Measurements from ENCODE around the gene POC1B.

POC1B gene

GRCh38 chr12:89421092-89421835 is 104.6 kb downstream of the POC1B start:
- DNase-seq (ENCODE audit: low read depth in 2 of 2), result no peak

- no peak for DNase-seq (ENCODE audit: low read depth in 2 of 2)
These were observed 107.5 kb downstream of the POC1B start for GRCh38 chr12:89418228-89418910.

- no peak for DNase-seq (ENCODE audit: low read depth in 2 of 2)
These were observed 108.4 kb downstream of the POC1B start for GRCh38 chr12:89417246-89417977.

DNA sequence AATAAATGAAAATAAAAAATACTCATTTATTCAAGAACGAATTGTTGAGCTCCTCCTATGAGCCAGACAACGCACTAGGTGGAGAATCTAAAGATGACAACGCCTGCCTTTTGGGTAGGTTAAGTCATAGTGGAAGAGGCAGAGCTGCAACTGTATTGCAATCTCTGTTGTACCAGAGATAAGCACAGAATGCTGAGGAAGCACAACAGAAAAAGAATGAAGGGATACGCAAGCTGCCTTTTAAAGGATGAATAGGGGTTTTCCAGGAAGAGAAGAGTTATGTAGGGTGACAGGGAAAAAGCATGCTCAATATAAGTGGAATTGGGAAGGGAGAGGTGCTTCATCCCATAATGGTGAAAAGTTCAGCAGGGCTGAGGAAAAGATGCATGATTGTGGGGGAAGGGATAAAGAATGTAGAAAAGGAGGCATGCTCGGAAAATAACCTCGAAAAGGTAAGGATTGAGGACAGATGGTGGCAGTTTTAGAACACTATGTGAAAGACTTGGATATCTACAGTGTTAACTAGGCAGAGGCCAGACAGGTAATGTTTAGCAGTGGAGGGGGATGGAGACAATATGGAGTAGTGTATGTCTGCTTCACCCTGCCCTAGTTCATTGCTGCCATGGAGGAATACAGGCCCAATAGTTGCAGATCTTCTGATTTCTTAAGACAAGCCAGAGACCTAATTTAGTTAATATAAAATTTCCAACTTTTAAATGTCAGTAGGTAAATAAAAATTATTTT is 109.6 kb downstream of the POC1B start:
- DNase-seq (ENCODE audit: low read depth in 2 of 2), result no peak

DNA sequence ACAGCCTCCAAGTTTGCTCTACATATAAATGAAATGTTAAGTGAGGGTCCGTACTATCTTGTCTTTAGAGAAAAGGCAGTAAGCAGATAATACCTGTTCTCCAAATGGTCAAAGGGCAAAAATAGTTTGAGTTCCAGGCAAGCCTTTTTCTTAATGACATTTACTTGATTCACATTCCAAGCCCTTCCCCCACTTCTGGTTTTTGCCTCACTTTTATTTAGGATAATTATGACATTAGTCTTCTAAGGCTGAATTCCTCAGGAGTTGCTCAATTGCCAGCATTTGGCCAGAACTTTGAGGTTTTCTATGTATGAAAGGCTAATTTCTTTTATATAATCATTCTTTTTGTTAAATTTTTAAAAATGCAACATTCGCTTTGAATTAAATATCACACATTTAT is 111.0 kb downstream of the POC1B start:
- no peak for DNase-seq (ENCODE audit: low read depth in 2 of 2)

- no peak for DNase-seq (ENCODE audit: low read depth in 2 of 2)
These were observed 111.5 kb downstream of the POC1B start for GRCh38 chr12:89414322-89414721.

- DNase-seq (ENCODE audit: low read depth in 2 of 2), result no peak
These were observed 112.6 kb downstream of the POC1B start for GRCh38 chr12:89413234-89413633.

GRCh38 chr12:89412665-89413064 is 113.2 kb downstream of the POC1B start:
- no peak for DNase-seq (ENCODE audit: low read depth in 2 of 2)

- no peak for DNase-seq (ENCODE audit: low read depth in 2 of 2)
These were observed 114.0 kb downstream of the POC1B start for GRCh38 chr12:89411846-89412245.

DNA sequence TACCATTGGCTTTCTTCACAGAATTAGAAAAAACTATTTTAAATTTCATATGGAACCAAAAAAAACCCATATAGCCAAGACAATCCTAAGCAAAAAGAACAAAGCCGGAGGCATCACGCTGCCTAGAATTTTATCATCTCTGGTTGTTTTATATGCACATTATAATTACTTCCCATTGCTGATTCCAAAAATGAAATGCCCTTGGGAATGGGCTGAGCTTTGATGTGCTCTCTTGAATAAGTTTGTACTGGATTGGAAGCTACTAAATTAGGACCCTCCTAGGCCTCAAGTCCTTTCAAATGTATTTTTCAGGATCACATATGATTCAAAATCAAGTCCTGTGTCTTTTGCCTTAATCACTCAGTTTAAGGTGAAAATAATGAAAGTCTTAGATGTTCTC is 114.6 kb downstream of the POC1B start:
- no peak for DNase-seq (ENCODE audit: low read depth in 2 of 2)

DNA sequence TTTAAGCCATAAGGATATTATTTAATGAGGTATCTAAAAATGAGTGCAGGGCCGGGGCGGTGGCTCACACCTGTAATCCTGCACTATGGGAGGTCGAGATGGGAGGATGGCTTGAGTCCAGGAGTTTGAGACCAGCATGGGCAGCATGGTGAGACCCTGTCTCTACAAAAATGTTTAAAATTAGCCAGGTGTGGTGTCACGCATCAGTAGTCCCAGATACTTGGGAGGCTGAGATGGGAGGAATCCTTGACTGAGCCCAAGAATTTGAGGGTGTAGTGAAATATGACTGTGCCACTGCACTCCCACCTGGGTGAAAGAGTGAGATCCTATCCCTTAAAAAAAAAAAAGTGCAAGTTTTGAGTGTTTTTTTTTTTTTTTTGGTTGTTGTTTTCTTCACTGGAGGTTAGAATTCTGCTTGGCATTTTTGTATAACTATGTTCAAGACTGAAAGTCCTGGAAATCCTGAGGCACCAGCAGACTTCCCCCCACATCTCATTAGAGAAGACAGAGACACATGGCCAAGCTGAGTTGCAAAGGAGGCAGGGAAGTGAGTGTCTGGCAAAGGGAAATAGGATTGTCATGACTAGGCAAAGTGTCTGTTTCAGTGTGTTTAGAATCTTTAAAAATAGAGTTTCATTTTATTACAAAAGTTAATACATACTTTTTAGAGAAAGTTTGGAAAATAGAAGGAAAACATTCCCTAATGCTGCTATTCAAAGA is 120.1 kb downstream of the POC1B start:
- no peak for DNase-seq (ENCODE audit: low read depth in 2 of 2)

GRCh38 chr12:89401433-89402058 is 124.3 kb downstream of the POC1B start:
- no peak for DNase-seq (ENCODE audit: low read depth in 2 of 2)

DNA sequence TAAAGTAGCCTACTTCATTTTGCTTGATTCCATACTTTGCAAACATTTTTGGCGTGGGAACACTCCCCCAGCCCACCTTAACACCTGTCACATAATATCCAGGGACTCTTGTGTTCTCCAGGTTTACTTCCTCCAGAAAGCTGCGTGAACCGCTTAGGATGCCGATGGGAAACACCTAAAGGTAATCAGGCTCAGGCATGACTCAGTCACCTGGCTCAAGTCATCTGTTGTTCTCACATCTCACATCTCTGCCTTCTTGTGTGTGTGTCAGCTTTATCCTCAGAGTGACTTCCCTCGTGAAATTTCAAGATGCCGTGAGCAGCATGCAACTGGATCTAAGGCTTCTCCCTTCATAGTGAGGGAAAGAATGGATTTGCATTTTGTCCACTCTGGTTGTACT is 125.4 kb downstream of the POC1B start:
- no peak for DNase-seq (ENCODE audit: low read depth in 2 of 2)

DNA sequence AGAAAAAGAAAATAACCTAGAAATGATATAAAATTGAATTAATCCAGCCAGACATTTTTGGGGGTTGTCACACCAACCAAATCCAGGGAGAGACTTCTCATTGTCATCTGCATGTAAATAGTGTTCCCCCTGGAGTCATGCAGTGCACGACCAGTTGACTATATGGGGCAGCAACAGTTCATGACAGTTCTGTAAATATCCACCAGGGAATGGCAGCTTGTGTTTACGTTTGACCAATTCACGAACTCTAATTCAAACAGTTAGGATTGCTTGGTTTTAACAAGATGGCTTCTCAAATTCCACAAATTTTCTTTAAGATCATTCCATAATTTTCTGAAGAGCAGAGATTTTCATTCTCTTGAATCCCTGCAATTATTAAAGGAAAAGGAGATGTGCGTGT is 130.1 kb downstream of the POC1B start:
- no peak for DNase-seq (ENCODE audit: low read depth in 2 of 2)

DNA sequence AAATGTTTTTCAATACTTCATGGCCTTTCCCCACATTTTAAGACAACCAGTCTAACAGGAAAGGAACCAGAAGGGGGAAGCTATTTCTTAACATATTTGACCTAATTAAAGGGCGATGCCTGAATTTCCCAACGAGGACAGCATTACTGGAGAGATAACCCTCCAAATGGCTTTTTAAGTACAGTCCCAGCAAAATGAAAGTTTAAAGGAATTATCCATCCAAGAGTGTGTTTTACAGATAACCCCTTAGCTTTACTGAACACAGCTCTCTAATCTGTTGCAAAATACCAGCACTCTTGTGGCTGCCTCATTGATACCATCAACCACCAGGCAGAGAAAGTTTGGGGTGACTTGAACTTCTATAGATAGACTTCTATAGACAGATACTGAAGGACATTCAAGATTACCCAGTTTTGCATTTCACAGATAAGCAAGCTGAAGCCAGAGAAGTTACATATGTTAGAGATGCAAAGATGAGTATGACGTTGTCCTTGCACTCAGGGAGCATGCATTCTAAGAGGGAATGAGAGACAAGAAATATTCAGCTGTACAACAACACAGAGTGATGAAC is 132.2 kb downstream of the POC1B start:
- DNase-seq (ENCODE audit: low read depth in 2 of 2), result no peak

GRCh38 chr12:89392391-89392790 is 133.5 kb downstream of the POC1B start:
- no peak for DNase-seq (ENCODE audit: low read depth in 2 of 2)

- DNase-seq (ENCODE audit: low read depth in 2 of 2), result no peak
These were observed 134.0 kb downstream of the POC1B start for GRCh38 chr12:89391726-89392336.

- no peak for DNase-seq (ENCODE audit: low read depth in 2 of 2)
These were observed 134.8 kb downstream of the POC1B start for GRCh38 chr12:89390802-89391673.

All from stimulated activated CD8-positive, alpha-beta memory T cell treated with anti-CD3 and anti-CD28 coated beads, Interleukin-15, amount 100 ng/mL, for 4 hours (primary cell).